K562 (cell line): ENCODE data around the gene TAF8. TPM values are rescaled to one million over a fixed set of nuclear protein-coding genes. Genes with fewer than 3 reads are reported as not detected.

Source experiments
- AFF4 ChIP-seq: sonication (generic); formaldehyde crosslinking; IDR thresholded peaks from 2 replicates; pipeline ENCODE4 v1.8.0; 2023; ENCODE audit warnings: mild to moderate bottlenecking, missing genetic modification reagents
- CREB3 ChIP-seq: fragments of 450-650 bp; conservative IDR thresholded peaks from 2 replicates; pipeline ENCODE4 v1.6.1; 2016; ENCODE audit warnings: missing genetic modification characterization, low read depth, mild to moderate bottlenecking, missing compliant biosample characterization, moderate library complexity
- ETV6 ChIP-seq, 3 experiments: fragments of 150-350 bp in 1 of 3; sonication (generic) in 1 of 3; formaldehyde crosslinking in 1 of 3; IDR thresholded peaks; 2 replicates each; pipeline versions ENCODE4 v1.6.1 to v1.8.0; 2014 to 2022; ENCODE audit warnings: borderline replicate concordance in 2 of 3, low read depth in 2 of 3, antibody characterized with exemption in 1 of 3, low read length in 1 of 3, mild to moderate bottlenecking in 1 of 3, missing genetic modification reagents in 1 of 3
- FOXJ2 ChIP-seq: fragments of 200-800 bp; sonication (Bioruptor generic); IDR thresholded peaks from 2 replicates; pipeline ENCODE4 v1.6.1; 2016; ENCODE audit warnings: missing genetic modification characterization, missing compliant biosample characterization
- GABPA ChIP-seq: fragments of 200-800 bp; sonication (Bioruptor generic); conservative IDR thresholded peaks from 2 replicates; pipeline ENCODE4 v1.6.1; 2016; ENCODE audit warnings: low read depth, missing genetic modification characterization, missing compliant biosample characterization
- HNRNPH1 ChIP-seq: fragments of 200-400 bp; formaldehyde crosslinking; optimal IDR thresholded peaks from 2 replicates; pipeline ENCODE3; 2017; ENCODE audit warnings: low read depth, mild to moderate bottlenecking, low read length, moderate library complexity
- HNRNPK ChIP-seq: fragments of 200-400 bp; formaldehyde crosslinking; IDR thresholded peaks from one replicate; pipeline ENCODE4 v1.6.1; 2018; ENCODE audit warnings: mild to moderate bottlenecking, low read depth, low read length; ENCODE audit not compliant: poor library complexity, severe bottlenecking
- KAT2B ChIP-seq: IDR thresholded peaks from one replicate; pipeline ENCODE4 v1.6.1; 2012; ENCODE audit warnings: low read depth, mild to moderate bottlenecking, control low read depth, inconsistent platforms, low read length, moderate library complexity
- MIER1 ChIP-seq: fragments of 450-650 bp; IDR thresholded peaks from 2 replicates; pipeline ENCODE4 v1.6.1; 2016; ENCODE audit warnings: antibody characterized with exemption, mild to moderate bottlenecking, low read depth
- NFRKB ChIP-seq: fragments of 450-650 bp; IDR thresholded peaks from 2 replicates; pipeline ENCODE4 v1.6.1; 2016; ENCODE audit warnings: low read depth
- POLR3A ChIP-seq: IDR thresholded peaks from 2 replicates; pipeline ENCODE4 v1.6.1; 2011; ENCODE audit warnings: borderline replicate concordance, mild to moderate bottlenecking, moderate library complexity; ENCODE audit not compliant: insufficient read length, insufficient read depth; ENCODE audit errors: extremely low read depth
- RBFOX2 ChIP-seq: fragments of 200-400 bp; formaldehyde crosslinking; IDR thresholded peaks from 2 replicates; pipeline ENCODE4 v1.6.1; 2017; ENCODE audit warnings: low read depth, mild to moderate bottlenecking, low read length, moderate library complexity
- SMAD1 ChIP-seq: fragments of 150-350 bp; IDR thresholded peaks from 2 replicates; pipeline ENCODE4 v1.6.1; 2014; ENCODE audit warnings: low read length, low read depth; ENCODE audit not compliant: partially characterized antibody
- SREBF1 ChIP-seq: fragments of 150-350 bp; IDR thresholded peaks from 2 replicates; pipeline ENCODE4 v1.6.1; 2014; ENCODE audit warnings: antibody characterized with exemption, low read depth, low read length, borderline replicate concordance
- STAT5B ChIP-seq: fragments of 250-450 bp; sonication (Bioruptor Pico); IDR thresholded peaks from 2 replicates; pipeline ENCODE4 v1.8.0; 2021; ENCODE audit warnings: mild to moderate bottlenecking, inconsistent platforms
- ZBTB11 ChIP-seq, 3 experiments: fragments of 200-800 bp in 1 of 3; fragments of 250-450 bp in 1 of 3; fragments of 450-650 bp in 1 of 3; sonication (Bioruptor Pico) in 1 of 3; sonication (Bioruptor generic) in 1 of 3; formaldehyde crosslinking in 1 of 3; IDR thresholded peaks; 2 replicates each; pipeline versions ENCODE4 v1.6.1 to v1.8.0; 2016 to 2022; ENCODE audit warnings: mild to moderate bottlenecking in 2 of 3, missing genetic modification characterization in 2 of 3, missing compliant biosample characterization in 1 of 3, moderate library complexity in 1 of 3
- ZNF212 ChIP-seq: fragments of 450-650 bp; formaldehyde crosslinking; IDR thresholded peaks from 2 replicates; pipeline ENCODE4 v1.4.0; 2020; ENCODE audit warnings: mild to moderate bottlenecking
- polyA plus RNA-seq, 8 experiments: library from polyadenylated mRNA; depleted of rRNA in 4 of 8; stranded (reverse) in 5 of 8; unstranded in 3 of 8; fragments of >200 nt; fragmentation: Nextera tagmentation in 2 of 8; fragmentation: Illumina TruSeq in 1 of 8; extraction: Ambion mirVana in 2 of 8; extraction: Trizol in 1 of 8; gene quantifications; 2 replicates each; pipeline versions ENCODE4 v1.2.1 to v1.2.3, GENCODE V29; 2011 to 2014; ENCODE audit warnings: inconsistent platforms in 1 of 8, missing spikeins in 1 of 8
- total RNA-seq, 7 experiments: library from RNA; depleted of rRNA in 6 of 7; stranded (reverse); fragments of >200 nt in 6 of 7; fragmentation: Illumina TruSeq in 2 of 7; extraction: Trizol in 2 of 7; gene quantifications; 2 replicates each; pipeline versions ENCODE4 v1.2.1 to v1.2.3, GENCODE V29; 2011 to 2021; ENCODE audit warnings: low replicate concordance in 1 of 7

Gene TAF8
- total and polyA plus RNA-seq, 9 of the 15 experiments (the other 6 are each of a cell fraction or from before 2014, with no cell fraction given): 29.4 to 84.0 (median 52.6) TPM

GRCh38 chr6:42028234-42029061, 21.9 kb upstream of the TAF8 start (continued):
- TF ChIP-seq ZNF212 (CRISPR knock-in tag): peak; percentile 61; the same call in 1 of the 2 replicates
- TF ChIP-seq KAT2B: no peak
- peak; percentile 86 for TF ChIP-seq RBFOX2
- peak; percentile 81 for TF ChIP-seq SMAD1
- TF ChIP-seq CREB3: peak; percentile 87
- TF ChIP-seq POLR3A: no peak
- TF ChIP-seq AFF4 (CRISPR knock-in tag): peak; percentile 91
- peak; percentile 94 for TF ChIP-seq NFRKB
- TF ChIP-seq ZBTB11 (CRISPR knock-in tag; IDR thresholded peaks at IDR 0.05): peak in 1 of 3 experiments; percentile 61; a peak in 2 of 6 replicates
- TF ChIP-seq ETV6 (IDR thresholded peaks at IDR 0.05; ENCODE audit: borderline replicate concordance in 1 of 2, low read depth in 2 of 2, low read length in 1 of 2): no peak; a peak in 1 of 4 replicates
- TF ChIP-seq ETV6 (CRISPR knock-in tag; IDR thresholded peaks at IDR 0.05; ENCODE audit: borderline replicate concordance): 0 out of 2 replicates have a peak, but pooled peaks have one; percentile 45
- peak; percentile 34 for TF ChIP-seq GABPA
- no peak for TF ChIP-seq STAT5B (CRISPR knock-in tag)
- 0 out of 2 replicates have a peak, but pooled peaks have one; percentile 17 for TF ChIP-seq MIER1
- no peak for TF ChIP-seq SREBF1
- TF ChIP-seq FOXJ2: peak; percentile 77
- no peak for TF ChIP-seq HNRNPH1
- no peak for TF ChIP-seq HNRNPK
